Measurements from ENCODE around the gene RCVRN. TPM values are rescaled to one million over a fixed set of nuclear protein-coding genes. Genes with fewer than 3 reads are reported as not detected.

Gene RCVRN
- total and polyA plus RNA-seq, 12 donors = 0.13 to 0.91 (median 0.47) TPM; not detected in 8

- Histone ChIP-seq H3K4me1 (replicated peaks in 1 of 2) (no peaks in the 10 kb centered on the region), H3K27me3 (no peaks in the 10 kb centered on the region), H3K9me3 (replicated peaks in 1 of 3) (no peaks in the 10 kb centered on the region), H3K4me3 (no peak overlapping the region), H3K27ac (no peak overlapping the region), H3K36me3 (replicated peaks in 1 of 2) (no peaks in the 10 kb centered on the region)
- DNase-seq = no peak
- WGBS, 4 donors = 70 to 84% (median 77%) methylated on average over 2 to 8 of the region's 8 CpGs
- TF ChIP-seq CTCF (IDR thresholded peaks at IDR 0.05) (no peak), POLR2A (IDR thresholded peaks at IDR 0.05) (no peak)
- intact Hi-C loops (cut with DNase I) = no loop called here
Observed at GRCh38 chr17:9916108-9916507, 11.0 kb upstream of the RCVRN start.

DNA sequence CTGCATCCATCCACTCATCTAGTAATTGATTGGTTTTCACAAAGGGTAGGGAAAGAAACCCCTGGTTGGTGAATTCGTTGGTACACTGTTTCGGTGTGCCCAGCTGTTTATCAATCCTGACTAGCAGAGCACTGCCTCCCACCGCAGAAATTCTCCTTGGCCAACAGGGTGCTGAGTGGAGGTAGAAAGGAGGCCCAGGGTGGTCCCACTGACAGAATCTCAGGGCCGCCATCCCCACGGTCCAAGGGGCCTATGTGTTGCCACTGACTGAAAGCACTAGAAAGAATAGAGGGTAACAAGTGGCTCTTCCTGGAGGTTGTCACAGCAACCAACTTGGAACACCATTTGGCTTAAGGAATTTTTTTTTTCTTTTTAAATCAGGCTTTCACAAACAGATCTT is 8.4 kb upstream of the RCVRN start:
- intact Hi-C loops (cut with DNase I) = no loop called here
- no peaks in the 10 kb centered on the region for H3K9me3 ChIP-seq (replicated peaks in 1 of 3)
- no peak for DNase-seq
- WGBS, 4 donors = 83 to 92% (median 87%) methylated on average over 5 of the region's 5 CpGs
- no peak for TF ChIP-seq CTCF (IDR thresholded peaks at IDR 0.05)
- no peak for TF ChIP-seq POLR2A (IDR thresholded peaks at IDR 0.05)
- no peak overlapping the region for H3K27ac ChIP-seq
- H3K36me3 ChIP-seq (replicated peaks in 1 of 2) = no peaks in the 10 kb centered on the region
- H3K27me3 ChIP-seq = no peaks in the 10 kb centered on the region
- no peak overlapping the region for H3K4me3 ChIP-seq
- no peaks in the 10 kb centered on the region for H3K4me1 ChIP-seq (replicated peaks in 1 of 2)

DNA sequence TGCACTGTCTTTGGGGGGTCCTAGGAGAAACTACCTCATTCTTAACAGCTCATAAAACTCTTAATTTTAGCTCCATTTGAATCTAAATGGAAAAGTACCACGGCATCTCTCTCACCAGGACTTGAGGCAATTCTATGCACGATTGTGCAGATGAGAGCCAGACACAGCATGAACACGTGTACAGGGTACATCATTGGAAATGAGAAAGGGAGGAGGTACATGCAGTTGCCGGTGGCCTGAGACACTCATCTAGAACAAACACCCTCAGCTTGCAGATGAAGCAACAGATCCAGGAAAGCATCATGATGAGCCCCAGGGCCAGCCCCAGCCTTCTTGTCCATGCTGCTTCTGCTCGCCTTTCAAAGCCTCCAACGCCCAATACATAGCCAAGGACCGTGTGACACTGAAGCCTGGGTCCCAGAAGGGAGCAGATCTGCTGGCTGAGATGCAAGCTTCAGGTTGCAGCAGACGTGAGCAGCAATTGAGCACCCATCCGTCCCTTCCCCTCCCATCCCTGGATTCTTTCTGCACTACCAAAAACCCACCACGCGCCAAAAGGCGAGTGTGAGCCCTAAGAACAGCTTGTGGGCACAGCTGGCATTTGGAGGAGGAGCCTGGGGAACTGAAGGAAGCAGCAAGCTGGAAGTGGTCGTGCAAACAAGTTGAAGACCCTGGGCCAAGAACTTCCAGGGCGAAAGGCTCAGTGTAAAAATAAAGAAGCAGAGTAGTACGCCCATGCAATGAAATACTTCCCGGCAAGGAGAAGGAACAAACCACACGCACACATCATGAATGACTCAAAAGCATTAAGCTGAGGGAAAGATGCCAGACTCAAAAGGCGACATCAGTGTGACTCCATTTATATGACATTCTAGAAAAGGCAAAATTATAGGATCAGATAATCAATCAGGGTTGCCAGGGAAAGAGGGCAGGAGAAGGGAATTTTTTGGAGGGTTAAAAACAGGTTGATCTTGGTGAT is 7.3 kb upstream of the RCVRN start:
- H3K9me3 ChIP-seq (replicated peaks in 1 of 3) = no peaks in the 10 kb centered on the region
- H3K27ac ChIP-seq = no peak overlapping the region
- no peaks in the 10 kb centered on the region for H3K4me1 ChIP-seq (replicated peaks in 1 of 2)
- no peak for TF ChIP-seq POLR2A (IDR thresholded peaks at IDR 0.05)
- TF ChIP-seq CTCF (IDR thresholded peaks at IDR 0.05) = no peak
- WGBS, 4 donors = 72 to 81% (median 79%) methylated on average over 18 of the region's 18 CpGs
- no peak for DNase-seq
- no peaks in the 10 kb centered on the region for H3K27me3 ChIP-seq
- H3K4me3 ChIP-seq = no peak overlapping the region
- H3K36me3 ChIP-seq (replicated peaks in 1 of 2) = no peaks in the 10 kb centered on the region
- intact Hi-C loops (cut with DNase I) = no loop called here

DNA sequence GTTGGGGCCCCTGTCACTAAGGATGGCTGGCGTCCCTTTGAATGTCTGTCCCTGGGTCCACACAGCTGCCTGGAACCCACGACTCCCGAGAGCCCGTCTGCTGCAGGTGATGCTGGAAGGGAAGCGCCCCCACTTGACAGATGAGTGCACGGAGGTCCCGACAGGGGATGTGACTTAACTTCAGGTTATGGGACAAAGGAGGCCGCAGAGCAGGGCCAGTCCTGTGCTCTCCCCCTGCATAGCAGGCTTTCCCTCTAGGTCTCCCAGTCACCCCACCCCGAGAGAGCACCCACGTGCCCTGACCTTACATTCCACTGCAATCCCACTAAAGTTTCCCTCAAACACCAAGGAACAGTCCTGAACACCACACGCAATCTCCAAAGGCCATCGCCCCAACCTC is 6.0 kb upstream of the RCVRN start:
- WGBS, 4 donors = 62 to 78% (median 72%) methylated on average over 8 to 12 of the region's 12 CpGs
- Histone ChIP-seq H3K4me3 (no peak overlapping the region), H3K36me3 (replicated peaks in 1 of 2) (no peaks in the 10 kb centered on the region), H3K27me3 (no peaks in the 10 kb centered on the region), H3K9me3 (replicated peaks in 1 of 3) (no peaks in the 10 kb centered on the region), H3K27ac (no peak overlapping the region), H3K4me1 (replicated peaks in 1 of 2) (no peaks in the 10 kb centered on the region)
- no peak for DNase-seq
- TF ChIP-seq CTCF (IDR thresholded peaks at IDR 0.05) (no peak), POLR2A (IDR thresholded peaks at IDR 0.05) (no peak)
- intact Hi-C loops (cut with DNase I) = no loop called here

All from adrenal gland (tissue), 12 donors.